ENCODE results near the gene ZFP69B.
"Not testable (repeated sequence)": the region's sequence is repeated elsewhere in the genome, so short reads cannot be mapped to it uniquely, and the experiment has no call there.

Gene ZFP69B

GRCh38 chr1:40438391-40439015 lies 11.8 kb upstream of the ZFP69B start:
- DNase-seq = peak; percentile 32

DNA sequence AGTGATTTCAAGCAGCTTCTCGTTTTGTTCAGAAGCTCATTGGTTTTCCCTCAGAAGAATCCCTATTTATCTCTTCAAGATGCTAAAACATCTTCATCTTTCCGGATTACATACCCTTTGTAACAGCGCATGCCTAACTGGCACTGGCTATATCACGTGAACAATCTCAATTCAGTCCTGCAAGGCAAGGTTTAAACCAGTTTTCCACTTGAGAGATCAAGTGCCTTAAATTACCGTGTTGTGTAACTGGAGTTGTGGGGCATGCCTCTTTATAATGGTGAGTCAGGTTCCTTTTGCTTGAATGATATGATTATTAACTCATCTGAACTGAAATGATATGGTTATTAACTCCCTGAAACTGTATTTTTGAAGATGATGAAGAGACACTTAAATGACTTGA lies 11.0 kb upstream of the ZFP69B start:
- no peak for DNase-seq

DNA sequence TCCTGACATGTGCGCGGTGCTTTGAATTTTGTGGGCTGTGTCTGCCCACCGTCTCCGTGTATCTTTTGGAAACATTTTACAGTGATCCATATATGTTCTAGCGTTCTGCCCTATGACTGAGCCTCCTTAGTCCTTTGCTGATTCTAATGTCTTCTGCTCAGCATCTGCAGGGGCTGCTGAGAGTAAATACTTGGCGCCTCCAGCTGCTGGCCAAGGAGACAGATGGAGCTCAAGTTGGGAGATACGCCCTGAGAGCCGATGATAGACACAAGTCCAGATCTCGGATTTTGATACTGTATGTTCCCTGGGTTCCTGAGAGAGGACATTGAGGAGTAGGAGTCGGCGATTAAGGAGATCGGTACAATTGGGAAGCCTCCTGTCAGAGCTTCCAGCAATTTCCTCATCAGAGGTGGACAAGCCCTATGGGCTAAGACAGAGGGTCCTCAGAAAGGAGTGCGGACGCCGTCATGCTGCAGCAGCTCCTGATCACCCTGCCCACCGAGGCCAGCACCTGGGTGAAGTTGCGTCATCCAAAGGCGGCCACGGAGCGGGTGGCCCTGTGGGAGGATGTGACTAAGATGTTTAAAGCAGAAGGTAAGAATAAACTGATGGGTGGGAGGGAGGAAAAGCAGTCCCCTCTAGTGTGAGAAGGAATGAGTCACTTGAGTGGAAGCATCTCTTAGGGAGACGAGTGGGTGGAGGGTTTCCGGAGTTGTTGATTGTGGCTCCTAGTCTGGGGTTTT lies 390 bp downstream of the ZFP69B start:
- DNase-seq = peak; percentile 56

DNA sequence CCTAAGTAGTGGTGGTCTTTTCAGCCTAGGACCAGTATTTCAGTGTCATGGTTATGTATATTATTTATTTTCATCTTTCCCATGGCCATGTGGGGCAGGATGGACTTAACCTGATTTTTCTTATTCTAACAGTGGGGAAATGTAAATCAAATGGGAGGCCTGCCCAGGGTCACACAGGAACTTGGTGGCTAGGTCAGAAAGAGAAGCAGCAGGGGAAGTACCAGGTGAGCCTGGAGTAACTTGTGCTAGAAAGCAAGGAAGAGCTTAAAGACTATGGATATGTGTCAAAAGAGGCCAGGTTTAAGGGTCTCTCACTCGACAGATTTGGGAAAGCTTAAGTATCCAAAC lies 936 bp downstream of the ZFP69B start:
- DNase-seq = no peak

DNA sequence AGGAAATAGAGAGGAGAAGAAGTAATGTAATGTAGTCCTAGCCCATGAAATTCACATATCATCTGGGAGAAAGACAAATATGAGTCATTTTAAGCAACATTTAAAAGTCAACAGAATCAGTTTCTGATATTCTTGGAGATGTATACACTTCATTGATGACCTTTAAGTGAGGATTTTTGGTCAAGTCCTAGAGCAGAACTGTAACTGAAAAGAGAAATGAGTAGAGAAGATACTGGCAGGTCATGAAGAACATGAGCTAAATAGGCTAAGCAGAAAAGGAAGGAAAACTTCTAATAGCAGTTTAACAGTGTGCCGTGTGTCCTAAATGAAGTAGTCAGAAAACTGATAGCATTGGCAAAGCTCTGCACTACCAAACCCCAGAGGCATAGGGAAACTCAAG lies 4.6 kb downstream of the ZFP69B start:
- no peak for DNase-seq

DNA sequence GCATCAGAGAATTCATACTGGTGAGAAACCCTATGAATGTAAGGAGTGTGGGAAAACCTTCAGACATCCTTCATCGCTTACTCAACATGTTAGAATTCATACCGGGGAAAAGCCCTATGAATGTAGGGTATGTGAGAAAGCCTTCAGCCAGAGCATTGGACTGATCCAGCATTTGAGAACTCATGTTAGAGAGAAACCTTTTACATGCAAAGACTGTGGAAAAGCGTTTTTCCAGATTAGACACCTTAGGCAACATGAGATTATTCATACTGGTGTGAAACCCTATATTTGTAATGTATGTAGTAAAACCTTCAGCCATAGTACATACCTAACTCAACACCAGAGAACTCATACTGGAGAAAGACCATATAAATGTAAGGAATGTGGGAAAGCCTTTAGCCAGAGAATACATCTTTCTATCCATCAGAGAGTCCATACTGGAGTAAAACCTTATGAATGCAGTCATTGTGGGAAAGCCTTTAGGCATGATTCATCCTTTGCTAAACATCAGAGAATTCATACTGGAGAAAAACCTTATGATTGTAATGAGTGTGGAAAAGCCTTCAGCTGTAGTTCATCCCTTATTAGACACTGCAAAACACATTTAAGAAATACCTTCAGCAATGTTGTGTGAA lies 12.8 kb downstream of the ZFP69B start:
- no peak for DNase-seq

GRCh38 chr1:40469327-40469726 lies 19.1 kb downstream of the ZFP69B start:
- DNase-seq = no peak

DNA sequence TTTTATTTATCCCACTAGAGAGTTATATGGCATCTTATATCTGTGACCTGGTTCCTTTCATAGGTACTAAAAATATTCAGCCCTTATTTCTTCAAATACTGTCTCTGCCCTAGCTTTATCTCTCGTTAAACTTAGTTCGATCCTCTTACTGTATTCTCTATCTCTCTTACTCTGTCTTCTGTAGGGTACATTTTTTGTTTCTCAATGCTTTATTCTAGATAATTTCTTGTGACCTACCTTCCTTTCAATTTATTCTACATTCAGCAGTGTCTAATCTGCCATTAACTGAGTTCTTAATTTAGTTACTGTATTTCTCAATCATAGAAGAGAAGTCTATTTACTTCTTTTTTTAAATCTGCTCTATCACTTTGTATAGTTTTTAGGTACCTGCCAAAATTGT lies 25.0 kb downstream of the ZFP69B start:
- no peak for DNase-seq

DNA sequence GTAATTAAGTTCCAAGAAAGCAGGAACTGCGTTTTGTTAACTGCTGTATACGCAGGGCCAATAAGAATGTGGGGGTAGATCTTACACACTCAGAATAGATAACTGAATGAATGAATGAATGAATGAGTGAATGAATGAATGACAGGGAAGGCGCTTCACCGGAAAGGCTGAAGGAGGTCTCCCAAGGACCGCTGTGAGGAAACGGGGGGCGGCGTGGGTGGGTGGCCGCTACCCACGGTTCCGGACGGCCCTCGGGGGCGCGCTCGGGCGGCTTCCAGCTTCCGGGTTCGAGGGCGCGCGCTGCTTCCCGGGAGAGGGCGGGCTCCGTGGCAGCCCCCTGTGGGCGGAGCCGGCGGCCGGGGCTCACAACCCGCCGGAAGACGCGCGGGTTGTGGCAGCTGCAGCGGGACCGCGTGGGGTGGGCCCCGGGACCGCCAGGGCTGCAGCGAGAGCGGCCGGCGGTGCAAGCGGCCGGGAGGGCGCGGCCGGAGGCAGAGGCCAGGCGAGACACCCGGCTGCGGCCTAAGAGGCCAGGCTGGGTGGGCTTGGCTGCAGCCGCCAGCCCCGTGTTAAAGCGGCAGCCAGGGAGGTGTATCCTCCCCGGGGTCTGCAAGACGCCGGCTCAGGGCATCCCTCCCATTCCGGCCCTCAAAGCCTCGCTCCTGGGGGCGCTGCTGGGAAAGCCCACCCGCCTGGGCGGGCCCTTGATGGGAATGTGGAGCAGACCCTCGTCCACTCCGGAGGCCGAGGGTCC lies 26.8 kb downstream of the ZFP69B start, which contains the start of gene ZFP69:
Gene ZFP69 (plus strand): TSS at position 367 of the 754 bp plus-strand sequence. CDS start 2,072 bp downstream, outside the sequence.
- peak; percentile 86 for DNase-seq

DNA sequence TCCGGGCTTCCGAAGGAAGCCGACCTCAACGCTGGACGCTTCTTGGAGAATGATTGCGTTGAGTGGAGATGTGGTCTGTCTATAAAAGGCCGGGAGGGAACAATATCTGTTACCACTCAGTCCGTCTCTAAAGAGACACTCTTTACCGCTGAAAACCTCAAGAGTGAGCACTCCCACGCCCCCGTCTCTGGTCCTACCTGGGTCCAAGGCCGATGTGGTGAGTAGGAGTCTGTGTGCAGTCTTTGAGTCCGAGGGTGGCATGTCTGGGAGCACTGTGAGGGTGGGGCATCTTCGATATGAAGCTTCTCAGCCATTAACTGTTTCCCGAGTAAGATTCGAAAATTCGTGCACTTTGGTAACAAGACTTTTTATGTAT lies 27.4 kb downstream of the ZFP69B start:
- peak; percentile 41 for DNase-seq

GRCh38 chr1:40478276-40478675 lies 28.0 kb downstream of the ZFP69B start:
- no peak for DNase-seq

- no peak for DNase-seq
Observed at GRCh38 chr1:40479156-40479555, 28.9 kb downstream of the ZFP69B start.

- DNase-seq = no peak
Observed at GRCh38 chr1:40495315-40495903, 45.1 kb downstream of the ZFP69B start.

DNA sequence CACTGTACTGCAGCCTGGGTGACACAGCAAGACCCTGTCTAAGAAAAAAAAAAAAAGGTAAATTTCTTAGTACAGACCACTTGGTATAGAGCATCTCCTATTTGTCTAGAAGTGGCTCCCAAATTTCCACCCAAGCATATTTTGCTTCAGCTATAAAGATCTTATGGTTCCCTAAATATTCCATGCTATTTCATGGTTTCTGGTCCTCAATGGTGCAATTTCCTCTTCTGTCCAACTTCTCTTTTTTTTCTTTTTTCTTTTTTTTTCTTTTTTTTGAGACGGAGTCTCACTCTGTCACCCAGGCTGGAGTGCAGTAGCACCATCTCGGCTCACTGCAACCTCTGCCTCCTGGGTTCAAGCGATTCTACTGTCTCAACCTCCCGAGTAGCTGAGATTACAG lies 52.4 kb downstream of the ZFP69B start:
- not testable (repeated sequence) for DNase-seq

GRCh38 chr1:40507973-40508372 lies 57.7 kb downstream of the ZFP69B start:
- DNase-seq = no peak

DNA sequence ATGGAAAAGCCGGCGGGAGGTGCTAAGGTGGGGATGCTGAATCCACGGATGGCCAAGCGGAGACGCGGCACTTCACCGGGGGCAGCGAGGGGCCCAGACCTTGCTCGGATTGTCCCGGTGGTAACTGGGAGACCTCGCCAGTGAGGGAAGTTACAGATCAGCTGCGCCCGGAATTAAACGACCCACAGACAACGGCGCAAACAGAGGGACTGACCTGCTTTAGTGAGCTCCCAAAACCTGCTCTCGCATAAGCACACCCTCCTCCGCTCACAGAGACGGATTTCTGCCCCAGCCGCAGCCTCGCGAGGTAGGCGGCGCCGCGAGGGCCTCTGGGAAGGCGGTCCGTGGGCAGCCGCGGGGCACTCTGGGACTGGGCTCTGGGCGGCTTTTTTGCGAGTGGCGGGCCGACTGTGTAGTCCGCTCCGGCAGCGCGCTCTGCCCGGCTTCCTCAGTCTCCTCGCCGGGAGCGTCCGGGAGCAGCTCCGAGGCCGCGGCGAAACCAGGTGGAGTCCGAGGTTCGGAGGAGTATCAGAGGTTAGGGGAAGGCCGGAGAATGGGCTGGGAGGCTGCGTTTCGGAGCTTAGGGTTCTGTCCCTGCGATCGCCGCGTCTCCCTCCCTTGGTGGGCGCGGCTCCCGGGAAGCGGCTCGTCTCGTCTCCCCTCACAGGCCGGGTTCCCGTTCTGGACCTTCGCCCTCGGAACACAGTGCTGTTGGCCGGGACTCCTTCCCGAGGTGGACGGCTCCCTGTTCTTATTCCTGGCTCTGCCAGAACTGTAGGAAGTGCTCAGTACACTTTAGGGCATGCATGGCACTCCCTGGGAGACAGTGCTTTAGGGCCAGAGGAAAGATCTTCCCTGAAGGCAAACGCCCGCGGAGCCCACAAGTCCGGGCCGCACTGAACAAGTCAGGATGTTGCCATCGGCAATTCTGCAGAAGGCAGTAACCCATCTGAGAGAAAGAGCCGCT lies 58.4 kb downstream of the ZFP69B start, which contains the start of gene EXO5:
Gene EXO5 (plus strand): TSS at position 393 of the 967 bp plus-strand sequence. CDS start 5,778 bp downstream, outside the sequence.
- peak; percentile 83 for DNase-seq

All from NCI-H69 (cell line).